HepG2 (cell line): ENCODE data around the gene DAG1. TPM values are rescaled to one million over a fixed set of nuclear protein-coding genes. Genes with fewer than 3 reads are reported as not detected.

Experiments
- ASH2L ChIP-seq: fragments of 300-600, 200-600 bp; sonication (generic); IDR thresholded peaks from 2 replicates; pipeline ENCODE4 v1.7.0; 2017; ENCODE audit warnings: low read depth, mild to moderate bottlenecking, moderate library complexity, mixed read lengths, low read length; ENCODE audit not compliant: insufficient read length
- ATM ChIP-seq: fragments of 450-650 bp; IDR thresholded peaks from 2 replicates; pipeline ENCODE4 v1.7.1; 2017; ENCODE audit warnings: mild to moderate bottlenecking, borderline replicate concordance
- BRCA1 ChIP-seq: sonication (generic); formaldehyde crosslinking; IDR thresholded peaks from 2 replicates; pipeline ENCODE4 v1.4.0; 2020; ENCODE audit warnings: missing genetic modification reagents
- CREB1 ChIP-seq, 2 experiments: fragments of 450-650 bp in 1 of 2; IDR thresholded peaks; 2 replicates each; pipeline ENCODE4 v1.6.1; 2016 to 2017; ENCODE audit warnings: control low read depth in 1 of 2, mild to moderate bottlenecking in 1 of 2, missing compliant biosample characterization in 1 of 2, missing genetic modification characterization in 1 of 2
- HIVEP1 ChIP-seq: sonication (generic); formaldehyde crosslinking; IDR thresholded peaks from 2 replicates; pipeline ENCODE4 v1.4.0; 2020; ENCODE audit warnings: mild to moderate bottlenecking, missing genetic modification reagents
- KAT7 ChIP-seq: IDR thresholded peaks from 2 replicates; pipeline ENCODE4 v1.6.1; 2018; ENCODE audit warnings: borderline replicate concordance, missing compliant biosample characterization
- SOX5 ChIP-seq: IDR thresholded peaks from 2 replicates; pipeline ENCODE4 v1.6.1; 2016; ENCODE audit warnings: borderline replicate concordance
- SRSF1 ChIP-seq: fragments of 200-400 bp; formaldehyde crosslinking; optimal IDR thresholded peaks from 2 replicates; pipeline ENCODE3; 2017; ENCODE audit warnings: mild to moderate bottlenecking, low read depth, low read length, moderate library complexity
- TCF7L2 ChIP-seq: IDR thresholded peaks from 2 replicates; pipeline ENCODE4 v1.6.1; 2011; ENCODE audit warnings: mild to moderate bottlenecking, low read depth, low read length, moderate library complexity
- ZBTB4 ChIP-seq: sonication (generic); formaldehyde crosslinking; IDR thresholded peaks from 2 replicates; pipeline ENCODE4 v1.4.0; 2020; ENCODE audit warnings: missing genetic modification reagents, mild to moderate bottlenecking, borderline replicate concordance
- ZBTB7B ChIP-seq: sonication (generic); formaldehyde crosslinking; IDR thresholded peaks from 2 replicates; pipeline ENCODE4 v1.4.0; 2020; ENCODE audit warnings: missing genetic modification reagents
- ZC3H13 ChIP-seq: sonication (generic); formaldehyde crosslinking; IDR thresholded peaks from 2 replicates; pipeline ENCODE4 v1.8.1; 2023; ENCODE audit warnings: mild to moderate bottlenecking, missing genetic modification reagents, moderate library complexity
- ZFP37 ChIP-seq: sonication (generic); formaldehyde crosslinking; IDR thresholded peaks from 2 replicates; pipeline ENCODE4 v1.4.0; 2020; ENCODE audit warnings: missing genetic modification reagents, borderline replicate concordance
- ZFP62 ChIP-seq: sonication (generic); formaldehyde crosslinking; IDR thresholded peaks from 2 replicates; pipeline ENCODE4 v1.4.0; 2020; ENCODE audit warnings: missing genetic modification reagents
- ZKSCAN8 ChIP-seq: IDR thresholded peaks from 2 replicates; pipeline ENCODE4 v1.6.1; 2016; ENCODE audit warnings: borderline replicate concordance, missing genetic modification reagents, missing compliant biosample characterization
- ZNF12 ChIP-seq: sonication (generic); formaldehyde crosslinking; IDR thresholded peaks from 2 replicates; pipeline ENCODE4 v1.5.0; 2020; ENCODE audit warnings: missing genetic modification reagents
- ZNF160 ChIP-seq: sonication (generic); formaldehyde crosslinking; IDR thresholded peaks from 2 replicates; pipeline ENCODE4 v1.8.0; 2022; ENCODE audit warnings: mild to moderate bottlenecking, inconsistent platforms, missing genetic modification reagents
- ZNF17 ChIP-seq: sonication (generic); formaldehyde crosslinking; IDR thresholded peaks from 2 replicates; pipeline ENCODE4 v1.5.0; 2020; ENCODE audit warnings: mild to moderate bottlenecking, missing genetic modification reagents
- ZNF225 ChIP-seq: sonication (generic); formaldehyde crosslinking; IDR thresholded peaks from 2 replicates; pipeline ENCODE4 v1.4.0; 2020; ENCODE audit warnings: mild to moderate bottlenecking, missing genetic modification reagents
- ZNF333 ChIP-seq: sonication (generic); formaldehyde crosslinking; IDR thresholded peaks from 2 replicates; pipeline ENCODE4 v1.4.0; 2020; ENCODE audit warnings: mild to moderate bottlenecking, missing genetic modification reagents, borderline replicate concordance
- ZNF33B ChIP-seq: sonication (generic); formaldehyde crosslinking; IDR thresholded peaks from 2 replicates; pipeline ENCODE4 v1.5.1; 2020; ENCODE audit warnings: mild to moderate bottlenecking, missing genetic modification reagents
- ZNF430 ChIP-seq: sonication (generic); formaldehyde crosslinking; IDR thresholded peaks from 2 replicates; pipeline ENCODE4 v1.9.0; 2021; ENCODE audit warnings: mild to moderate bottlenecking, missing genetic modification reagents
- ZNF468 ChIP-seq: sonication (generic); formaldehyde crosslinking; IDR thresholded peaks from 2 replicates; pipeline ENCODE4 v1.8.0; 2022; ENCODE audit warnings: mild to moderate bottlenecking, moderate library complexity, missing genetic modification reagents
- ZNF619 ChIP-seq: sonication (generic); formaldehyde crosslinking; IDR thresholded peaks from 2 replicates; pipeline ENCODE4 v1.4.0; 2020; ENCODE audit warnings: mild to moderate bottlenecking, missing genetic modification reagents
- polyA plus RNA-seq, 8 experiments: library from polyadenylated mRNA; depleted of rRNA in 3 of 8; stranded (reverse) in 7 of 8; unstranded in 1 of 8; fragments of >200 nt; fragmentation: Illumina TruSeq in 4 of 8; extraction: Trizol in 4 of 8; gene quantifications; 2 replicates each; pipeline versions ENCODE4 v1.2.1 to v1.2.3, GENCODE V29; 2011 to 2016; ENCODE audit warnings: low read depth in 4 of 8, missing spikeins in 1 of 8, mixed read lengths in 1 of 8; ENCODE audit not compliant: insufficient read depth in 1 of 8
- total RNA-seq, 5 experiments: library from RNA; depleted of rRNA; stranded (reverse); fragments of >200 nt; fragmentation: Illumina TruSeq; extraction: Trizol; gene quantifications; 2 replicates each; pipeline ENCODE4 v1.2.3, GENCODE V29; 2016; ENCODE audit warnings: low read depth in 1 of 5
- TF ChIP-seq, protein P1 (sequence below): IDR thresholded peaks from 2 replicates; pipeline ENCODE4 v1.6.1; 2016; ENCODE audit warnings: mild to moderate bottlenecking, missing biosample characterization, missing genetic modification reagents
- TF ChIP-seq, protein P2 (sequence below): sonication (generic); formaldehyde crosslinking; IDR thresholded peaks from 2 replicates; pipeline ENCODE4 v1.4.0; 2020; ENCODE audit warnings: missing genetic modification reagents

DAG1 gene
- total and polyA plus RNA-seq, 2 of the 13 experiments (the other 11 are each of a cell fraction or from before 2014, with no cell fraction given): 47.3 to 50.4 TPM

DNA sequence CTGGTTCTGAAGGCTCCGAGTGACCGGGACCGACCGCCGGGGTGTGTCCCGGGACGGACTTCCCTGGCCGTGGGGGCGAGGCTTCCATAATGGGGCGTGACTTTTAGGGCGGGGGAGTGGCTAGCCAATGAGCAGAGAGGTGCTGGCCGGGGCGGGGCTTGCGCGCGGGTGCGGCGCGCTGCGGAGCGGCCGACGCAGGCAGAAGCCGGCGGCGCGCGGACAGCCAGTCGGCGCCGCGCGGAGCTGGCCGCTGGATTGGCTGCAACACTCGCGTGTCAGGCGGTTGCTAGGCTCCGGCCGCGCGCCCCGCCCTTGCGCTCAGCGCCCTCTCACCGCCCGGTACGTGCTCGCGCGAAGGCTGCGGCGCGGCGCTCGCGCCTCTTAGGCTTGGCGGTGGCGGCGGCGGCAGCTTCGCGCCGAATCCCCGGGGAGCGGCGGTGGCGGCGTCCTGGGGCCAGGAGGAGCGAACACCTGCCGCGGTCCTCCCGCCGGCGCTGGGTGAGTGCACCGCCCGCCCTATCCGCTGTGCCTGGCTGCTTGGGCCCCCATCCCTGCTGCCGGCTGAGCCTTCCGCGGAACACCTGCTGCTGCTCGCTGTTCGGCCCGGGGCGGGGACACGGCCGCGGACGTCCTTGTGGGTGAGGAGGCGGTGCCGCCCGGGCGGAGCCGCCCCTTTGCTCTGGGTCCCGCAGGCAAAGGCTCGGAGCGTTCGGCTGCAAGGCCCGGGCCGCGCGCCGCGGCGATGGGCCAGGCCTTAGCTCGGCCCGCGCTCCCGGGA lies at the start of gene DAG1 (continued):
- TF ChIP-seq ZC3H13 (CRISPR knock-in tag) (no peak), ZNF17 (no peak), BRCA1 (CRISPR knock-in tag) (no peak), CREB1 (IDR thresholded peaks at IDR 0.05) (no peak; the same call in 1 of the 2 replicates), CREB1 (CRISPR knock-in tag; IDR thresholded peaks at IDR 0.05) (no peak), KAT7 (CRISPR knock-in tag) (peak; percentile 89), ZNF468 (0 out of 2 replicates have a peak, but pooled peaks have one; percentile 72), TCF7L2 (no peak), ZNF430 (CRISPR knock-in tag) (peak; percentile 59; the same call in 1 of the 2 replicates), ASH2L (peak; percentile 84), ZBTB7B (CRISPR knock-in tag) (peak; percentile 49; the same call in 1 of the 2 replicates), ZFP62 (CRISPR knock-in tag) (no peak), ZNF33B (CRISPR knock-in tag) (no peak), SRSF1 (peak; percentile 62), SOX5 (CRISPR knock-in tag) (peak; percentile 5; the same call in 1 of the 2 replicates), ATM (no peak), ZBTB4 (CRISPR knock-in tag) (no peak), ZFP37 (CRISPR knock-in tag) (no peak), ZNF333 (CRISPR knock-in tag) (peak; percentile 84; the same call in 1 of the 2 replicates), ZNF12 (CRISPR knock-in tag) (no peak), ZNF619 (CRISPR knock-in tag) (peak; percentile 31; the same call in 1 of the 2 replicates), ZNF160 (CRISPR knock-in tag) (peak; percentile 60; the same call in 1 of the 2 replicates), ZKSCAN8 (CRISPR knock-in tag) (0 out of 2 replicates have a peak, but pooled peaks have one; percentile 27), HIVEP1 (CRISPR knock-in tag) (no peak), ZNF225 (CRISPR knock-in tag) (peak; percentile 81)
- TF ChIP-seq, protein P1, sequence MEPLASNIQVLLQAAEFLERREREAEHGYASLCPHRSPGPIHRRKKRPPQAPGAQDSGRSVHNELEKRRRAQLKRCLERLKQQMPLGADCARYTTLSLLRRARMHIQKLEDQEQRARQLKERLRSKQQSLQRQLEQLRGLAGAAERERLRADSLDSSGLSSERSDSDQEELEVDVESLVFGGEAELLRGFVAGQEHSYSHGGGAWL: peak; percentile 88; the same call in 1 of the 2 replicates
- TF ChIP-seq, protein P2, sequence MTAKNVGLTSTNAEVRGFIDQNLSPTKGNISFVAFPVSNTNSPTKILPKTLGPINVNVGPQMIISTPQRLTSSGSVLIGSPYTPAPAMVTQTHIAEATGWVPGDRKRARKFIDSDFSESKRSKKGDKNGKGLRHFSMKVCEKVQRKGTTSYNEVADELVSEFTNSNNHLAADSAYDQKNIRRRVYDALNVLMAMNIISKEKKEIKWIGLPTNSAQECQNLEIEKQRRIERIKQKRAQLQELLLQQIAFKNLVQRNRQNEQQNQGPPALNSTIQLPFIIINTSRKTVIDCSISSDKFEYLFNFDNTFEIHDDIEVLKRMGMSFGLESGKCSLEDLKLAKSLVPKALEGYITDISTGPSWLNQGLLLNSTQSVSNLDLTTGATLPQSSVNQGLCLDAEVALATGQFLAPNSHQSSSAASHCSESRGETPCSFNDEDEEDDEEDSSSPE (CRISPR knock-in tag): peak; percentile 84
